Measurements from ENCODE around the gene CT55. TPM values are rescaled to one million over a fixed set of nuclear protein-coding genes. Genes with fewer than 3 reads are reported as not detected.

Gene CT55
- total RNA-seq, 1 experiment from 2014 or later, result not detected

GRCh38 chrX:135112743-135113142 is 58.5 kb downstream of the CT55 start:
- H3K4me3 ChIP-seq (ENCODE audit: low read depth in 2 of 2, low read length in 2 of 2), result no peak overlapping the region
- H3K36me3 ChIP-seq (ENCODE audit: control insufficient read depth, insufficient read depth, low read length), result no peaks in the 10 kb centered on the region; the same call in 1 of the 2 replicates
- no TSS peak for BruUV-seq (replicated peaks)
- CTCF ChIA-PET, result no interaction called here
- no peaks in the 10 kb centered on the region for H3K9me3 ChIP-seq (ENCODE audit: control insufficient read depth, insufficient read depth, low read depth, low read length)
- TF ChIP-seq TCF7L2 (IDR thresholded peaks at IDR 0.05; ENCODE audit: low read depth, low read length), result no peak
- TF ChIP-seq CTCF (IDR thresholded peaks at IDR 0.05), result no peak
- TF ChIP-seq SIN3A (IDR thresholded peaks at IDR 0.05; ENCODE audit: borderline replicate concordance, insufficient read depth, low read depth, low read length), result no peak
- TF ChIP-seq REST (IDR thresholded peaks at IDR 0.05; ENCODE audit: insufficient read depth in 1 of 2, low read depth in 2 of 2, low read length in 1 of 2), result no peak
- TF ChIP-seq POLR2AphosphoS5 (IDR thresholded peaks at IDR 0.05; ENCODE audit: low read depth, low read length), result no peak
- in situ Hi-C loops (cut with HindIII; ENCODE audit: low pct_unique_long_range_greater_than_20kb, low sequenced_read_pairs), result no loop called here
- DNase-seq (ENCODE audit: low read depth, low spot score) (no peak), ATAC-seq (peak; percentile 53)
- intact Hi-C loops (cut with micrococcal nuclease; ENCODE audit: unreplicated experiment), result no loop called here
- H3K4me1 ChIP-seq (ENCODE audit: control insufficient read depth, insufficient read depth, low read length), result no peaks in the 10 kb centered on the region
- H3K27ac ChIP-seq (ENCODE audit: low read length), result no peak overlapping the region
- POLR2A ChIA-PET, result no interaction called here
- peaks cover 8% of the 10 kb centered on the region for H3K27me3 ChIP-seq (ENCODE audit: control insufficient read depth, insufficient read depth, low read length)

GRCh38 chrX:135112096-135112729 is 59.0 kb downstream of the CT55 start:
- Histone ChIP-seq H3K27me3 (ENCODE audit: control insufficient read depth, insufficient read depth, low read length) (peaks cover 8% of the 10 kb centered on the region), H3K4me1 (ENCODE audit: control insufficient read depth, insufficient read depth, low read length) (no peaks in the 10 kb centered on the region), H3K4me3 (ENCODE audit: low read depth in 2 of 2, low read length in 2 of 2) (no peak overlapping the region), H3K9me3 (ENCODE audit: control insufficient read depth, insufficient read depth, low read depth, low read length) (no peaks in the 10 kb centered on the region), H3K27ac (ENCODE audit: low read length) (no peak overlapping the region), H3K36me3 (ENCODE audit: control insufficient read depth, insufficient read depth, low read length) (no peaks in the 10 kb centered on the region; the same call in 1 of the 2 replicates)
- intact Hi-C loops (cut with micrococcal nuclease; ENCODE audit: unreplicated experiment), result no loop called here
- DNase-seq (ENCODE audit: low read depth, low spot score) (peak; percentile 47), ATAC-seq (peak; percentile 88)
- TF ChIP-seq SIN3A (IDR thresholded peaks at IDR 0.05; ENCODE audit: borderline replicate concordance, insufficient read depth, low read depth, low read length), result no peak
- TF ChIP-seq CTCF (IDR thresholded peaks at IDR 0.05), result peak; percentile 90
- TF ChIP-seq POLR2AphosphoS5 (IDR thresholded peaks at IDR 0.05; ENCODE audit: low read depth, low read length), result no peak
- TF ChIP-seq TCF7L2 (IDR thresholded peaks at IDR 0.05; ENCODE audit: low read depth, low read length), result no peak
- TF ChIP-seq REST (IDR thresholded peaks at IDR 0.05; ENCODE audit: insufficient read depth in 1 of 2, low read depth in 2 of 2, low read length in 1 of 2), result no peak
- ChIA-PET POLR2A (no interaction called here), CTCF (no interaction called here)
- in situ Hi-C loops (cut with HindIII; ENCODE audit: low pct_unique_long_range_greater_than_20kb, low sequenced_read_pairs), result no loop called here
- no TSS peak for BruUV-seq (replicated peaks)
